Endothelial cell of umbilical vein (primary cell): ENCODE results near the gene GRM6. TPM values are rescaled to one million over a fixed set of nuclear protein-coding genes. Genes with fewer than 3 reads are reported as not detected.

Experiments
- BruUV-seq: library from RNA; stranded (reverse); fragments of 400-500 nt; replicated peaks from 2 replicates; lab custom pipeline; 2021; lab: Mats Ljungman, UMichigan
- CTCF ChIA-PET: fragments of 300-600, 350-600 bp; sonication (Branson Sonifier 250); formaldehyde crosslinking; loops from one replicate; lab custom pipeline; 2021; ENCODE audit warnings: antibody characterized with exemption, inconsistent platforms; lab: Charles Lee
- POLR2A ChIA-PET: fragments of 300-600, 350-600 bp; sonication (Branson Sonifier 250); formaldehyde crosslinking; loops from one replicate; lab custom pipeline; 2021; ENCODE audit warnings: antibody characterized with exemption, inconsistent platforms; lab: Charles Lee
- DNase-seq: peaks from one replicate; pipeline ENCODE4 v3.0.0-alpha.2; 2011; ENCODE audit warnings: low read depth, low spot score
- FAIRE-seq: peaks from 2 replicates; lab custom pipeline; 2011; peaks lifted over from hg19 to GRCh38; lab: Jason Lieb, UNC
- H2AFZ ChIP-seq: 2 replicates; pipeline ENCODE4 v1.6.0; 2012; ENCODE audit warnings: low read depth, low read length, control low read depth, inconsistent platforms
- H3K27ac ChIP-seq: 2 replicates; pipeline ENCODE4 v1.5.1; 2011; ENCODE audit warnings: low read depth, mild to moderate bottlenecking, control low read depth, low read length, moderate library complexity; ENCODE audit not compliant: insufficient read depth
- H3K27me3 ChIP-seq, 2 experiments: 2 replicates each; pipeline versions ENCODE4 v1.6.0 to v1.6.1; 2011; ENCODE audit warnings: low read length in 2 of 2, mixed read lengths in 1 of 2; ENCODE audit not compliant: control insufficient read depth in 2 of 2, insufficient read depth in 2 of 2
- H3K36me3 ChIP-seq, 2 experiments: 2 replicates in 1 of 2; 3 replicates in 1 of 2; pipeline ENCODE4 v1.5.1; 2011; ENCODE audit warnings: low read length in 2 of 2, mild to moderate bottlenecking in 1 of 2, moderate library complexity in 1 of 2; ENCODE audit not compliant: control insufficient read depth in 2 of 2, insufficient read depth in 2 of 2; ENCODE audit errors: extremely low read depth in 1 of 2
- H3K4me1 ChIP-seq: 3 replicates; pipeline ENCODE4 v1.5.1; 2011; ENCODE audit warnings: mild to moderate bottlenecking, low read length; ENCODE audit not compliant: control insufficient read depth, insufficient read depth; ENCODE audit errors: extremely low read depth
- H3K4me2 ChIP-seq: 2 replicates; pipeline ENCODE4 v1.6.1; 2011; ENCODE audit warnings: low read length, control low read depth, mixed read lengths; ENCODE audit not compliant: insufficient read depth
- H3K4me3 ChIP-seq, 3 experiments: fragments of 200-600 bp in 1 of 3; sonication (generic), shearing (Covaris generic) in 1 of 3; replicated peaks in 1 of 3; 2 replicates each; pipeline ENCODE4 v1.5.1; 2011 to 2016; ENCODE audit warnings: control low read depth in 3 of 3, low read length in 3 of 3, mild to moderate bottlenecking in 2 of 3, inconsistent platforms in 1 of 3, low read depth in 1 of 3, moderate library complexity in 1 of 3; ENCODE audit not compliant: insufficient read depth in 1 of 3
- H3K79me2 ChIP-seq: 2 replicates; pipeline ENCODE4 v1.6.0; 2012; ENCODE audit warnings: low read length, inconsistent platforms; ENCODE audit not compliant: control insufficient read depth, insufficient read depth
- H3K9ac ChIP-seq: replicated peaks from 2 replicates; pipeline ENCODE3; 2011; ENCODE audit warnings: low read length, control low read depth; ENCODE audit not compliant: insufficient read depth; ENCODE audit errors: extremely low read depth
- H3K9me1 ChIP-seq: replicated peaks from 3 replicates; pipeline ENCODE4 v1.6.0; 2011; ENCODE audit warnings: mild to moderate bottlenecking, low read length; ENCODE audit not compliant: control insufficient read depth, insufficient read depth; ENCODE audit errors: extremely low read depth
- H3K9me3 ChIP-seq: replicated peaks from 2 replicates; pipeline ENCODE4 v1.5.1; 2012; ENCODE audit warnings: low read length, inconsistent platforms; ENCODE audit not compliant: control insufficient read depth, insufficient read depth
- H4K20me1 ChIP-seq: replicated peaks from 2 replicates; pipeline ENCODE3; 2011; ENCODE audit warnings: mild to moderate bottlenecking, low read length; ENCODE audit not compliant: control insufficient read depth, insufficient read depth; ENCODE audit errors: extremely low read depth
- CTCF ChIP-seq, 2 donors: IDR thresholded peaks; 1 replicate in 1 of 2; 2 replicates in 1 of 2; pipeline ENCODE4 v1.5.1; 2011; ENCODE audit warnings: low read length in 2 of 2, mild to moderate bottlenecking in 2 of 2, moderate library complexity in 2 of 2, control low read depth in 1 of 2, inconsistent platforms in 1 of 2, low read depth in 1 of 2; ENCODE audit not compliant: insufficient read depth in 1 of 2; ENCODE audit errors: extremely low read depth in 1 of 2
- EZH2 ChIP-seq: IDR thresholded peaks from 2 replicates; pipeline ENCODE4 v1.6.1; 2012; ENCODE audit warnings: borderline replicate concordance, low read depth, mild to moderate bottlenecking, moderate library complexity, low read length, inconsistent platforms; ENCODE audit not compliant: severe bottlenecking
- FOS ChIP-seq: IDR thresholded peaks from 2 replicates; pipeline ENCODE4 v1.6.1; 2011; ENCODE audit warnings: mild to moderate bottlenecking, low read length, moderate library complexity, borderline replicate concordance; ENCODE audit not compliant: insufficient read depth
- GATA2 ChIP-seq: IDR thresholded peaks from 2 replicates; pipeline ENCODE4 v1.7.0; 2011; ENCODE audit warnings: low read depth, mild to moderate bottlenecking, moderate library complexity, mixed read lengths, low read length; ENCODE audit not compliant: insufficient read length, insufficient read depth
- JUN ChIP-seq: IDR thresholded peaks from 2 replicates; pipeline ENCODE4 v1.6.1; 2011; ENCODE audit warnings: borderline replicate concordance, low read depth; ENCODE audit not compliant: insufficient read length, insufficient read depth
- MAX ChIP-seq: IDR thresholded peaks from 2 replicates; pipeline ENCODE4 v1.6.1; 2011; ENCODE audit not compliant: insufficient read depth, insufficient read length
- MYC ChIP-seq: IDR thresholded peaks from one replicate; pipeline ENCODE4 v1.6.1; 2011; ENCODE audit warnings: mild to moderate bottlenecking, low read depth, low read length
- POLR2A ChIP-seq: IDR thresholded peaks from 2 replicates; pipeline ENCODE4 v1.6.1; 2012; ENCODE audit warnings: low read depth, mild to moderate bottlenecking, control low read depth, low read length
- POLR2AphosphoS5 ChIP-seq: IDR thresholded peaks from 2 replicates; pipeline ENCODE4 v1.6.1; 2012; ENCODE audit warnings: low read depth, mild to moderate bottlenecking, control low read depth, low read length, moderate library complexity; ENCODE audit not compliant: insufficient read depth
- dilution Hi-C: fragments of 300-500 bp; cut with MboI; formaldehyde crosslinking; loops from one replicate; pipeline ENCODE4 v1.15.0; 2019; ENCODE audit warnings: low sequenced_read_pairs; ENCODE audit not compliant: extremely low pct_ligation_motif_present
- intact Hi-C: fragments of 100-400 bp; cut with micrococcal nuclease; formaldehyde crosslinking; loops from one replicate; pipeline ENCODE4 v1.10.0; 2022
- polyA plus RNA-seq, 4 experiments: library from polyadenylated mRNA; depleted of rRNA in 3 of 4; stranded (reverse) in 3 of 4; unstranded in 1 of 4; fragments of >200 nt; gene quantifications; 2 replicates each; pipeline versions ENCODE4 v1.2.1 to v1.2.3, GENCODE V29; 2011 to 2012; ENCODE audit warnings: missing spikeins in 1 of 4
- total RNA-seq: library from RNA; stranded (reverse); gene quantifications from 2 replicates; pipeline ENCODE4 v1.2.3, GENCODE V29; 2021

Gene GRM6
- total and polyA plus RNA-seq, 2 donors (not counting 3 experiments of a cell fraction or from before 2014, with no cell fraction given): not detected

- H3K9me3 ChIP-seq: no peaks in the 10 kb centered on the region
- peak; percentile 90 for FAIRE-seq
Measured at GRCh38 chr5:179023528-179024189, 28.5 kb upstream of the GRM6 start, which contains the start of gene ZNF879. TSS of gene ZNF879 (plus strand) at chr5:179023804. CDS start at chr5:179025005, 1,201 bp downstream.

GRCh38 chr5:179008667-179009066 is 13.5 kb upstream of the GRM6 start:
- Histone ChIP-seq H3K27ac (no peak overlapping the region), H3K4me3 (no peak overlapping the region), H3K36me3 (no peaks in the 10 kb centered on the region), H4K20me1 (no peaks in the 10 kb centered on the region), H3K9me1 (no peaks in the 10 kb centered on the region), H3K4me1 (no peaks in the 10 kb centered on the region), H3K27me3 (no peaks in the 10 kb centered on the region), H3K4me2 (no peak overlapping the region), H3K79me2 (no peaks in the 10 kb centered on the region), H2AFZ (no peak overlapping the region), H3K9ac (no peak overlapping the region), H3K9me3 (no peaks in the 10 kb centered on the region)
- ChIA-PET POLR2A (no interaction called here), CTCF (no interaction called here)
- DNase-seq (no peak), FAIRE-seq (no peak)
- BruUV-seq: no TSS peak
- dilution Hi-C loops (no loop called here), intact Hi-C loops (no loop called here)
- no peak for TF ChIP-seq POLR2A
- no peak for TF ChIP-seq JUN
- no peak for TF ChIP-seq MYC
- TF ChIP-seq CTCF (IDR thresholded peaks at IDR 0.05; ENCODE audit: extremely low read depth in 1 of 2, insufficient read depth in 1 of 2, low read depth in 1 of 2, low read length in 2 of 2): no peak
- no peak for TF ChIP-seq MAX
- TF ChIP-seq EZH2: no peak
- TF ChIP-seq POLR2AphosphoS5: no peak
- no peak for TF ChIP-seq GATA2
- TF ChIP-seq FOS: no peak

More at GRCh38 chr5:179023528-179024189, 28.5 kb upstream of the GRM6 start, which contains the start of gene ZNF879:
- no TSS peak for BruUV-seq
- Histone ChIP-seq H3K4me3 (peak within 1 kb of the TSS; percentile 72 to 80 (median 77)), H3K79me2 (no peaks in the 10 kb centered on the region), H3K27me3 (no peaks in the 10 kb centered on the region), H3K4me1 (peaks cover 9% of the 10 kb centered on the region), H3K4me2 (peak within 1 kb of the TSS; percentile 87), H3K9ac (peak within 1 kb of the TSS; percentile 61), H2AFZ (peak within 1 kb of the TSS; percentile 50), H4K20me1 (no peaks in the 10 kb centered on the region), H3K36me3 (peaks cover 0 to 17% of the 10 kb centered on the region in 2 experiments), H3K27ac (peak within 1 kb of the TSS; percentile 25), H3K9me1 (no peaks in the 10 kb centered on the region)
- CTCF ChIA-PET: interaction anchor here (0.9 to 2.5 kb wide), 2 partner anchors 37 to 293 kb away, joined by 3 to 8 read pairs; partner anchors contain the start of genes ZNF354A and ZNF354C
- POLR2A ChIA-PET: no interaction called here
- DNase-seq: peak; percentile 96
- TF ChIP-seq MYC: no peak
- peak; percentile 68 for TF ChIP-seq POLR2AphosphoS5
- intact Hi-C loops (loop anchor here (1.0 to 10.0 kb wide), 6 partner anchors 37 to 527 kb away; partner anchors contain the start of genes CLK4, RUFY1, ZNF354A and ZNF354B), dilution Hi-C loops (no loop called here)
